ENCODE results near the gene ENKD1. TPM values are rescaled to one million over a fixed set of nuclear protein-coding genes. Genes with fewer than 3 reads are reported as not detected.

ENKD1 gene
- total RNA-seq, 1 donor from 2014 or later = 18.0 TPM

DNA sequence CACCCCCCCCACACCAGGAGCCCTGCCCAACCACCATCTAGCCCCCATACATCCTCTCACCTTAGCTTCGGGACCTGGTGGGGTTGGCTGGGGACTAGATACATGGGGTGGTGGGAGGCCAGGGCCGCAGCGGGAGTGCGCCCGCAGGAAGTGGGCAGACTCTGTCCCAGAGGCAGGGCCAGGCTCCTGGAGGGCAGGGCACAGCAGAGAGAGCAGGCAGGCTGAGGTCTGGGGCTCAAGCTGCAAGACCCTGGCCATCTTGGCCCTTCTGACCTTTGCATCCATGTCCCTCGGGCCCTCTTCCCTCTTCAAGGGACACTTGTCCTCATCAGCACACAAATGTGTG is 2.7 kb downstream of the ENKD1 start:
- DNase-seq (ENCODE audit: low spot score) = no peak

DNA sequence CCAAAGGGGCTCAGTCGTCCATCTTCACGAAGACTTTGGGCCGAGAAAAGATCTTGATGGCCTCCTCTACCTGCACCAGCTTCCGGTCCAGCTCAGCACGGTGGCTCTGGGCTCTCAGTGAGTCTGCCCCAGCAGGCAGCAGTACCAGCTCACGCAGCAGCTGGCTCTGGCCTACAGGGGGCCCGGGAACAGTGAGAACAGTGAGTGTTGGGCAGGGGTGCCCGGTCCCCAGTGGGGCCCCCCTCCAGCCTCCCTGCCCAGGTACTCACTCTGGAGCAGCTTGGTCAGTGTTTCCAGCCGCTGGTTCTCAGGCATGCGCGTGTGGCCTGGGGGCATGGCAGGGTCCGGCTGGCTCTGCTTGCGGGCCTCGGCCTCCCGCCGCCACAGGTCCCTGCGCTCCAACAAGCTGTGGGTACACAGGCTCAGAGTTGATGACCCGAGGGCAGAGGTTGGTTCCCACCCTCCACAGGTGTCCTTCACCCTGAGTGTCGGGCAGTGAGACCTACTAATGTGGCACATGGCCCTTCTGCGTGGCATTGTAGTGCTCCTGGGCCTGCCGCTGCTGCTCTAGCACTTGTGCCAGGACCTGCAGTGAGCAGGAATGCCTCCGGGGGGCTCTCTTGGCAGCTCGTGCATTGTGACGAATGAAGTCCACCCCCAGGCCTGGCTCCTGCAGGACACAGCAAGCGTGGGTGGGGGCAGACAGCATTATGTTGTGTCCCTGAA is 3.2 kb downstream of the ENKD1 start:
- no peak for DNase-seq (ENCODE audit: low spot score)

- DNase-seq (ENCODE audit: low spot score) = no peak
Observed at GRCh38 chr16:67662653-67663010, 3.9 kb downstream of the ENKD1 start.

- no peak for DNase-seq (ENCODE audit: low spot score)
Observed at GRCh38 chr16:67661886-67662652, 4.5 kb downstream of the ENKD1 start.

GRCh38 chr16:67661101-67661761 is 5.3 kb downstream of the ENKD1 start:
- no peak for DNase-seq (ENCODE audit: low spot score)

DNA sequence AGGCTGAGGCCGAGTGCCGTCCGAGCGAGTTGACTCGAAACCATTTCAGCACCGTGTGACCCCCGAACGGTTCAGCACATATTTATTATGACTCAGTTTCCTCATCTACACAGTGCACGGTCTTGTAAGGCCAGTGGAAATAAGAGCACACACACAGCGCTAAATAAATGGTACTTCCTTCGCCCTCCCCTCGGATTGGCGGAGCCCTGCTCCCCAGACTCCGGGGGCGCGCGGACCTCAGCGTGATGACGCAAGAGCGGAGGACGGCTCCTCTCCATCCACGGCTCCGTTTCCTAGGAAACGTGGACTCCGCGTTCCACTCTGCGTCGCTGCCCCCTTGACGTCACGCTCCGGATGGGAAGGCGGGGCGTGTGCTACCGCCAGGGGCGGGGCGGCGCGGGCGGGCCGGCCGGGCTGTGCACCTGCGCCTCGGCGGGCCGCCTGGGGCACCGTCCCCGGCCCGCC is 6.0 kb downstream of the ENKD1 start, which contains the start of gene PARD6A:
Gene PARD6A (plus strand): TSS at position 397 of the 465 bp plus-strand sequence. CDS start 79 bp downstream, outside the sequence.
- DNase-seq (ENCODE audit: low spot score) = peak; percentile 93

DNA sequence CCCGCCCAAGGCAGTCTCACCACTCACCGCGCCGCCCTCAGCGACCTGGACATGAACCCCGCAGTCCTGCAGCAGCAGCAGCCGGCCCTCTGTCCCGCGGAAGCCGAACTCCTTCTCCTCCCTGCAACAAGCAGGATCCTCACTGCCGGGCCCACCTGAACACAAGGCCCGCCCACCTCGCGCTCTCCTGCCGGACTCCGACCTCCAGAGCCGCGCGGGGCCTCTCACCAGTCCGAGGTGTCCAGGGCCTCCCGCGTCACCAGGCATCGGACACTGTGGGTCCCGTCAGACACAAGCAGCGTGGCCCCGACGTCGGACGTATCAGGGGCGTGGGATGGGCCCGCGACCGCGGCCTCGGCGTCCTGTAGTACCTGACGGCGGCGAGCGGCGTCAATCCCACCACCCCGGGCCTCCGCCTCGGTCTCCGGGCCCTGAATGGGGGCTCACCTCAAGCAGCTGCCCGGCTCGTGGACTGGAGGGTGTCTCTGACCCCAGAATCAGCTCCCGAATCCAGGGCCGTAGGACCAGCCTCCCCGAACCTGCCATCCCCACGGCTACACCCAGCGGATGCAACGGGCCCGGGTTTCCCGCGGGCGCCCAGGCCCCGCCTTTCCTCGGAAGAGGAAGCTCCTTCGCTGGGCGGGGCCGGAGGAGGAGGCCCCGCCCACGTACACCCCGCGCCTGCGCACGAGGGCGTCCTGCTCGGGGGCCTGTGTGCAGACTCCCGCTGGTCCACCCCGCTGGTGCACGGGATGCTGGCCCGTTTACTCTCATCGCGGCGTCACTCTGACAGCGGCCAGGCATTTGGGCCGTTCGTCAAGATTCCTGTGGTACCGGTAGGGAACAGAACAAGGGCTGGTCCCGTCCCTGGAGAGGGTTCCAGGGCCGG is 6.6 kb downstream of the ENKD1 start, which contains the start of gene ACD:
Gene ACD (minus strand): TSS at position 586 of the 889 bp plus-strand sequence. CDS start 40 bp downstream, at position 546.
- peak; percentile 90 for DNase-seq (ENCODE audit: low spot score)

GRCh38 chr16:67658849-67659674 is 7.5 kb downstream of the ENKD1 start:
- DNase-seq (ENCODE audit: low spot score) = no peak

DNA sequence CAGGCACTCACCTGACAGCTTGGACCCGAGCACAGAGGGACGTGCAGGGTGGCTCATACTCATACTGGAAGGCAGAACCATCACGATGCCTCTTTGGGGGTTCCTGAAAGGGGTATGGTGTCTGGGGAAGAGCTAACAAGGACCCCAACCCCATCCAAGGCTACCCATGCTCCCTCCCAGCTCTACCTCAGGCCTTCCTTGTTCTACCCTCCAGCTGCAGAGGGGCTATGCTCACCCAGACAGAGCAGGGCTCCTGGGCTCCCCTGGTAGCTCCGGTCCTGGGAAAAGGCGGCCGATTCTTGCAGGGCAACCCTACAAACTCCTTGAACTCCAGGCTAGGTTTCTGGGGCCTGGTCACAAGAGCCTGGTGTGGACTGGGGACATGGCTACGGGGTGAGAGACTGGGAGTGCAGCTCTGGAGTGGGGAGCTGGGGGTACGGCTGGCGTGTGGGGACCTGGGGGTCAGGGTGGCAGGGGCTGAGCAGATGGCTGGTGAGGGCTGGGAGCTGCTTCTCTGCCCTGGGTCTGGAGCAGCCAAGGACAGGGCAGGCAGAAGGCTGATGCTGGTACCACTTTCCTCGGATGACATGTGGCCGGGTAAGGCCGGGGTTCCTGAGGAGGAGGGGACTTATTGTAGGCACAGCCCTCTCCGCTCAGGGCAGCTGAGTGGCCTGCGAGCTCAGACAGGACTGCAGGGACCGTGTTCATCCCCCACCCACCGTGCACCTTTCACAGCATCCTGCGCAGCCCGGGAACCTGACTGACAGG is 8.6 kb downstream of the ENKD1 start:
- DNase-seq (ENCODE audit: low spot score) = no peak

GRCh38 chr16:67657017-67657608 is 9.4 kb downstream of the ENKD1 start:
- DNase-seq (ENCODE audit: low spot score) = no peak

GRCh38 chr16:67656344-67657016 is 10.1 kb downstream of the ENKD1 start:
- DNase-seq (ENCODE audit: low spot score) = no peak

DNA sequence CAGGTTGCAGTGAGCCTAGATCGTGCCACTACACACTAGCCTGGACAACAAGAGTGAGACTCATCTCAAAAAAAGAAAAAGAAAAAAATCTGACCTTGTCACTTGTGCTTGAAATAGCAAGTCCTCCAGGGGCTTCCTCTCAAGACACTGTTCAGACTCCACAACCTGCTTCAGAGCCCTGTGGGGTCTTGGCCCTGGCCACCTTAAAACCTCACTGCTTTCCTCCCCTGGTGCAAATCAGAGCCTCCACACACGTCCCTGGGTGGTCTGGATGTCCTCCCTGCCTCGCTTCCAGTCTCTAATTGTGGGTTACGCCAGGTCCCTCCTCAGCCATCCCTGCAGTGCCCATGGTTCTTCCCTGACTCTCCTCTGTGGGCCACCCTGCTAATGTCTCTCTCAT is 11.2 kb downstream of the ENKD1 start:
- no peak for DNase-seq (ENCODE audit: low spot score)

- no peak for DNase-seq (ENCODE audit: low spot score)
Observed at GRCh38 chr16:67654403-67654911, 12.1 kb downstream of the ENKD1 start.

- no peak for DNase-seq (ENCODE audit: low spot score)
Observed at GRCh38 chr16:67653789-67654402, 12.7 kb downstream of the ENKD1 start.

DNA sequence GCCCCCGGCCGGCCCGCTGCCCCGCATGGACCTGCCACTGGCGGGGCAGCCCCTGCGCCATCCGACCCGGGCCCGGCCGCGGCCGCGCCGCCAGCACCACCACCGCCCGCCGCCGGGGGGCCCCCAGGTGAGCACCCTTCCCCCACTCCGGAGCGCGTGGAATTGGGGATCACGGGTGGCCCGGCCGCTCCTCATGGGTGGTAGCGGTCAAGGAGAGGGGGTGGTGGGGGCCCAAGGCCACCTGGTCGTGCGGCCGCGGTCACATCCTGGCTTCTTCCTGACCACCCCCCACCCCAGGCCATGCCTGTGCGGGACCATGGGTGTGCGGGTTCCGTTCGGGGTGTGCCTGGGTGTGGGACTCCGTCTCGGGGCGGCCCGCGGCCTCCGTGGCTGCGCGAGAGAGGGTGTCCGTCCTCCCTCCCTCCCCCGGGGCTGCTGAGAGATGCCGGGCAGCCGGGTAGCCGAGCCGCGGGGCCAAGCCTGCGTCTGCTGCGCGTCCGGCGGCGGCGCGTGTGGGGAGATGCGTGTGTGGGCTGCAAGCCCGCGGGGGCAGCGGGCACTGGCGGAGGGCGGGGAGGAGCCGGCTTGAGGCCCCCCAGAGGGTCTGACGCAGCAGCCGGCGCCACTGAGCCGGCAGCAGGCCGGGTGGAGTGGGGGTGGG is 13.3 kb downstream of the ENKD1 start:
- no peak for DNase-seq (ENCODE audit: low spot score)

GRCh38 chr16:67652578-67653127 is 13.9 kb downstream of the ENKD1 start:
- no peak for DNase-seq (ENCODE audit: low spot score)

DNA sequence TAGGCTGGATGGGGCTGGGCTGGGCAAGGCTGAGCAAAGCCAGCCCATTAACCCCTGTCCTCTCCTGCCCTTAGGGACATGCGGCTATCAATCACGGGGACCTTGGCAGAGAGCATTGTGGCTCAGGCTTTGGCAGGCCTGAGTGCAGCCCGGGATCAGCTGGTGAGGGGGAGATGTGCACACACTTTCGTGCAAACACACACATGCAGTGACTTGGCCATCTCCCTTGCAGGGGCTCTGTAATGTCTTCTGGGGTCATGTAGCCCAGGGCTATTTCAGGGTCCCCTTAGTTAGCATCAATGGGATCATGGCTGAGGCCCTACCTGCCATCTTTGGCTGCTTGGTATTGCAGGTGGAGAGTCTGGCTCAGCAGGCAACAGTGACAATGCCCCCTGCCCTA is 14.7 kb downstream of the ENKD1 start:
- no peak for DNase-seq (ENCODE audit: low spot score)
